ENCODE measurements around the gene RND1. TPM values are rescaled to one million over a fixed set of nuclear protein-coding genes. Genes with fewer than 3 reads are reported as not detected.
"Not testable (repeated sequence)": the region's sequence is repeated elsewhere in the genome, so short reads cannot be mapped to it uniquely, and the experiment has no call there.

Gene RND1
- total RNA-seq, 2 experiments from 2014 or later = 7.3 to 13.9 TPM

GRCh38 chr12:48875944-48876515 is 10.4 kb upstream of the RND1 start:
- Histone ChIP-seq H3K79me2 (ENCODE audit: insufficient read depth, low read depth, low read length) (no peaks in the 10 kb centered on the region), H3K9me2 (ENCODE audit: insufficient read depth, low read length) (no peaks in the 10 kb centered on the region), H3K9me3 (ENCODE audit: low read length) (no peaks in the 10 kb centered on the region), H3K27ac (ENCODE audit: low read depth, low read length, poor library complexity, severe bottlenecking) (no peak overlapping the region), H2AFZ (ENCODE audit: low read length) (no peak overlapping the region), H3K4me2 (ENCODE audit: low read length) (no peak overlapping the region), H3K4me1 (ENCODE audit: insufficient read depth, low read length, poor library complexity, severe bottlenecking) (no peaks in the 10 kb centered on the region), H3K36me3 (ENCODE audit: insufficient read depth, low read length) (no peaks in the 10 kb centered on the region), H4K20me1 (ENCODE audit: insufficient read depth, low read length) (no peaks in the 10 kb centered on the region), H3K4me3 (ENCODE audit: low read depth, low read length, poor library complexity, severe bottlenecking) (no peak overlapping the region)
- POLR2A ChIA-PET = interaction anchor here (1.6 to 2.4 kb wide), 2 partner anchors 11 to 19 kb away, joined by 3 to 14 read pairs; partner anchors contain the start of gene RND1
- no peak for TF ChIP-seq EZH2phosphoT487 (IDR thresholded peaks at IDR 0.05; ENCODE audit: borderline replicate concordance, low read depth, low read length)
- TF ChIP-seq CTCF (conservative IDR thresholded peaks at IDR 0.05; ENCODE audit: low read length) = no peak
- no TSS peak for BruUV-seq (replicated peaks)
- DNase-seq (ENCODE audit: low spot score) = no peak
- intact Hi-C loops (cut with micrococcal nuclease; ENCODE audit: unreplicated experiment) = no loop called here
- CTCF ChIA-PET (ENCODE audit: unreplicated experiment) = no interaction called here

GRCh38 chr12:48873534-48873933 is 7.9 kb upstream of the RND1 start:
- H3K27ac ChIP-seq (ENCODE audit: low read depth, low read length, poor library complexity, severe bottlenecking); DNase-seq (ENCODE audit: low spot score); H3K36me3 ChIP-seq (ENCODE audit: insufficient read depth, low read length); intact Hi-C loops (cut with micrococcal nuclease; ENCODE audit: unreplicated experiment); H3K4me3 ChIP-seq (ENCODE audit: low read depth, low read length, poor library complexity, severe bottlenecking); H3K4me1 ChIP-seq (ENCODE audit: insufficient read depth, low read length, poor library complexity, severe bottlenecking); H3K4me2 ChIP-seq (ENCODE audit: low read length); H3K79me2 ChIP-seq (ENCODE audit: insufficient read depth, low read depth, low read length); BruUV-seq (replicated peaks); H2AFZ ChIP-seq (ENCODE audit: low read length); H3K9me2 ChIP-seq (ENCODE audit: insufficient read depth, low read length); H3K9me3 ChIP-seq (ENCODE audit: low read length); H4K20me1 ChIP-seq (ENCODE audit: insufficient read depth, low read length): not testable (repeated sequence)
- CTCF ChIA-PET (ENCODE audit: unreplicated experiment) = interaction anchor here (0.9 kb wide), 1 partner anchor 21 kb away, joined by 5 read pairs; the partner anchor contains the start of gene DDX23
- POLR2A ChIA-PET = interaction anchor here (0.5 to 2.9 kb wide), 3 partner anchors 17 to 75 kb away, joined by 3 to 7 read pairs (median 4); partner anchors contain the start of gene DDX23

DNA sequence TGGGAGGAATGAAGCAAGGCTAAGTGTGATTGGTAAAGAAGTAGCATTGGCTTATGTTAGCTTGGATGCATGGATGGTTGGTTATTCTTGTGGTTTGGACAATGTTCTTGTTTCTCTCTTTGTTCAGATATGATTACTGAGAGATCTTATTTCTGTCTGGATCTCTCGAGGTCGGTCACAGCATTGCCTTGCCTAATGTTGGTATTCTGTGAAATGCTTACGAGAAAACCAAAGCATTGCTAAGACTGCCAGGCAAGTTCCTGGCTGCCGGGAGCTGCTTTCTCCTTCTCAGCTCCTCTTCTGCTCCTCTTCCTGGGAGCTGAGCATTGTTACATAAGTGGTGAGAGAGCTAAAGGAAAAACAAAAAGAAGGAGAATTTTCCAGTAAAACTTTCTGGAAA is 7.4 kb upstream of the RND1 start:
- Histone ChIP-seq H2AFZ (ENCODE audit: low read length) (no peak overlapping the region), H3K4me3 (ENCODE audit: low read depth, low read length, poor library complexity, severe bottlenecking) (no peak overlapping the region), H3K4me2 (ENCODE audit: low read length) (no peak overlapping the region), H3K9me3 (ENCODE audit: low read length) (no peaks in the 10 kb centered on the region), H4K20me1 (ENCODE audit: insufficient read depth, low read length) (no peaks in the 10 kb centered on the region), H3K79me2 (ENCODE audit: insufficient read depth, low read depth, low read length) (no peaks in the 10 kb centered on the region), H3K36me3 (ENCODE audit: insufficient read depth, low read length) (no peaks in the 10 kb centered on the region), H3K4me1 (ENCODE audit: insufficient read depth, low read length, poor library complexity, severe bottlenecking) (no peaks in the 10 kb centered on the region), H3K27ac (ENCODE audit: low read depth, low read length, poor library complexity, severe bottlenecking) (no peak overlapping the region), H3K9me2 (ENCODE audit: insufficient read depth, low read length) (no peaks in the 10 kb centered on the region)
- DNase-seq (ENCODE audit: low spot score) = no peak
- BruUV-seq (replicated peaks) = no TSS peak
- TF ChIP-seq EZH2phosphoT487 (IDR thresholded peaks at IDR 0.05; ENCODE audit: borderline replicate concordance, low read depth, low read length) = no peak
- no peak for TF ChIP-seq CTCF (conservative IDR thresholded peaks at IDR 0.05; ENCODE audit: low read length)
- intact Hi-C loops (cut with micrococcal nuclease; ENCODE audit: unreplicated experiment) = no loop called here
- ChIA-PET CTCF (ENCODE audit: unreplicated experiment) (interaction anchor here (0.9 kb wide), 1 partner anchor 21 kb away, joined by 5 read pairs; the partner anchor contains the start of gene DDX23), POLR2A (interaction anchor here (0.5 to 2.9 kb wide), 5 partner anchors 16 to 120 kb away, joined by 3 to 7 read pairs (median 3); partner anchors contain the start of gene DDX23)
